Testis (tissue), 2 donors: Measurements from ENCODE around the gene MYH14.

Experiments used
- CTCF ChIP-seq, 3 experiments: fragments of 450-650 bp in 2 of 3; fragments of 200-600 bp in 1 of 3; sonication (generic) in 1 of 3; IDR thresholded peaks; one replicate each; pipeline ENCODE4 v1.5.1; 2016 to 2019; ENCODE audit warnings: antibody characterized with exemption in 3 of 3, mild to moderate bottlenecking in 2 of 3, moderate library complexity in 1 of 3
- POLR2A ChIP-seq: fragments of 450-650 bp; IDR thresholded peaks from one replicate; pipeline ENCODE4 v1.6.1; 2017; ENCODE audit warnings: antibody characterized with exemption, mild to moderate bottlenecking, moderate library complexity

GRCh38 chr19:50311723-50312635 lies 108.6 kb downstream of the MYH14 start:
- no peak for TF ChIP-seq POLR2A
- no peak for TF ChIP-seq CTCF (IDR thresholded peaks at IDR 0.05)
